NCI-H187 (cell line): ENCODE data around the gene DNAL4.
A peak's percentile ranks its signal among the peaks of the same experiment; 100 is the strongest.

ENCODE experiments used
- DNase-seq, 2 experiments: peaks; one replicate each; lab custom pipeline; 2025; lab: John Stamatoyannopoulos, UW

The DNAL4 gene

DNA sequence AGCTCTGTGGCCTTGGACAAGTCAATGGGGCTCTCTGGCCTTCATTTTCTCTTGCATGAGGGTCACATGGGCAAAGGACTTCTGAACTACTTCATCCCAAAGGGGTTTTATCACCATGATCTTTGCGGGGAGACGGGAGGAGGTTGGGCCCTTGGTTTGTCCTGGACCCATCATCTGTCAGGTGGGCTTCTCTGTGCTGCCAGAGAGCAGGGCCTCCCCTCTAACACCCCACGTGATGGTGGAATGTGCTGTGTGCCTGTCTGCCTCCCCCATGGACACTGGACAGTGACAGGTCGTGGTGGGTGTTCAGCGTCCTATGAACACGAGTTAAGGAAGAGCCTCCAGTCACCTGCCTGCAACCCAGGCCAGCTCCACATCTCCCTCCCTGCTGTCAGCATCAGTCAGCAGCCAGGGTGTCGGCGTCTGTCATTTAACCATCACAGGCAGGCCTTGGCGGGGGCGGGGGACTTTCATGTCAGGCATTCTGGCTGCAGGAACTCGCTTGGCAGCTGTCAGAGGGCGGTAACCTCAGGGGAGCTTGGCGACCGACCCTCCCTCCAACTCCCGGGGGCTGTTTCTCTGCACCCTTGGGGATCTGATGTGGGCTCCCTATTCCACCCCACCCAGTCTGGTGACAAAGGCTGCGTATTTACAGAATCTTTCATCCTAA, 35.5 kb downstream of the DNAL4 start:
- DNase-seq = no peak

DNA sequence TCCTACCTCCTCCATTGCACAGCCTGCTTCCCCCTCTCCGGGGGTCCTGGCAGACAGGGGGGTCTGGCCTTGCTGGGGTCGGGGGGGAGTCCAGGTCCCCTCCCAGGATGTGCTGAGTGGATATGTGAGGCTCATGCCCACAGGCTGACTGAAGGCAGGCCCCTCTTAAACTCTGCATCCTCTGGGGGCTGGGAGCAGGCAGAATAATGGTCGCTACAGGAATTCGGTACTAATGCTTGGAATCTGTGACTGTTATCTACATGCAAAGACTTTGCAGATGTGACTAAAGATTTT, 36.5 kb downstream of the DNAL4 start:
- no peak for DNase-seq

DNA sequence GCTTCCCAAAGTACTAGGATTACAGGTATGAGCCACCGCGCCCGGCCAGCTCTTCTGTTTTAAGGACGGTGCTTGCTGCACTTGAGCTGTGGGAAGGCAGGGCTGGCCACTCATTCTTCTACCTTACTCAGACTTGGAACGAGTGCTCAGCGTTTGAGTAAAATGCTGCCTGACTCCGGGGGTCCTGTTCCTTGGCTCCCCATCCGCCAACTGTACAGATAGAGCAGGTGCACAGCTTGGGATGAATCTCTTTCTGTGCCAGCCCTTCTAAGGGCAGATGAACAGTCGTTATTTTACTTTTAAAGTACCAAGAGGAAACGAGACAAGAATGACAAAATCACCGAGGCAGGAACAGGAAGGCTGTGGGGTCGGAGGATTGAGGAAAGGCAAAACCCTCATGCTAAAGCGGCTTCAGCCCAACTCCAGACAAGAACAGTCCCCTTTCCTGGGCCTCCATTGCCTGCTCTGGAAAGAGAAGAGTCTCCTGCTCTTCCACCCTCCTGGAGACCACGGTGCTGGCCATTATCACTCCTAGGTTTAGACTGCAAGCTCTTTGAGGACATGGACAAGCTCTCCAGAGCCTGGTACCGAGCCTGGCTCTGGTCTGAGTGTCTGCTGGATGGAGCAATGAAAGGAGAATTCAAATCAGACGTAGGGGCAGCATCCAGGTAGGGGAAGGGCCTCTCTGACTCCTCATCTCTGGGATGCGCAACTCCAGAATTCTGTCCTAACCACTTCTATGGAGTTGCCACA, 37.1 kb downstream of the DNAL4 start:
- no peak for DNase-seq

GRCh38 chr22:38755911-38756532, 37.9 kb downstream of the DNAL4 start, which contains the start of gene SUN2:
SUN2 (minus strand) TSS chr22:38755998; CDS start chr22:38752628, 3,370 bp downstream.
- DNase-seq = peak; percentile 40 to 62

GRCh38 chr22:38755155-38755910, 38.6 kb downstream of the DNAL4 start:
- DNase-seq = no peak

GRCh38 chr22:38754751-38755154, 39.2 kb downstream of the DNAL4 start:
- no peak for DNase-seq

DNA sequence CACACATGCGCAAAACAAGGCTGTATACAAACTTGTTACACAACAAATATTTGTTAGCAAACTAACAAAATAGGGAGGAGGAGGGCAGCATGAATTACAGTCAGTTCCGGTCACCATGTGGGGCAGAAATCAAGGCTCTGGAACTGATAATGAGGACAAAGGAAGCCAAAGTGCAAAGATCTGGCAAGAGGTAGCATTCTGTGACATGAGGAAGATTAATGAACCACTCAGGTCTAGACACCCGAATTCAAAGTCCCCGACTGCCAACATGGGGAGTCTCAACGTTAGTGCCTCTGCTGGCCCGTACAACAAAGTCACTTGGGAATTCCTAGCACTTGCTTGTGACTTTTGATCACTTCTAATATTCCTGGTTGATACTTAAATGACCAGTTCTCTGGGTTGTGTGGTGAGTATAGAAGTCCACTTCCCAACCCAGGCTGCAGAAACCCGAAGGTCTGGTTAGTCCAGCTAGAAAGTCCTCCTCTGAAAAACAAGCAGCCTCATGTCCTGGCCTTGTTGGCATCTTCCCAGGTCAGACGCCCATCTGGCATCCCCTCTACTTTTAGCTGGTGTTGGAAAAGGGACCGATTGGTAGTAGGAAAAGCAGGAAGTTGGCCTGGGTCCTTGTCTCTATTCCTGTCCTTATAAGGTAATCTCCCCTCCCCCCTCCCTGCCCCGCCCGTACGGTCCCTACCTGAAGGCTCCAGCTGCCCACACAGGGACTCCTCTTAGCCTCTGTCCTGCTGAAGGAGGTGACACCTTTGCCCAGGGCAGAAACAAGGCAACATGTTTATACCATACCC, 39.8 kb downstream of the DNAL4 start:
- DNase-seq = no peak

DNA sequence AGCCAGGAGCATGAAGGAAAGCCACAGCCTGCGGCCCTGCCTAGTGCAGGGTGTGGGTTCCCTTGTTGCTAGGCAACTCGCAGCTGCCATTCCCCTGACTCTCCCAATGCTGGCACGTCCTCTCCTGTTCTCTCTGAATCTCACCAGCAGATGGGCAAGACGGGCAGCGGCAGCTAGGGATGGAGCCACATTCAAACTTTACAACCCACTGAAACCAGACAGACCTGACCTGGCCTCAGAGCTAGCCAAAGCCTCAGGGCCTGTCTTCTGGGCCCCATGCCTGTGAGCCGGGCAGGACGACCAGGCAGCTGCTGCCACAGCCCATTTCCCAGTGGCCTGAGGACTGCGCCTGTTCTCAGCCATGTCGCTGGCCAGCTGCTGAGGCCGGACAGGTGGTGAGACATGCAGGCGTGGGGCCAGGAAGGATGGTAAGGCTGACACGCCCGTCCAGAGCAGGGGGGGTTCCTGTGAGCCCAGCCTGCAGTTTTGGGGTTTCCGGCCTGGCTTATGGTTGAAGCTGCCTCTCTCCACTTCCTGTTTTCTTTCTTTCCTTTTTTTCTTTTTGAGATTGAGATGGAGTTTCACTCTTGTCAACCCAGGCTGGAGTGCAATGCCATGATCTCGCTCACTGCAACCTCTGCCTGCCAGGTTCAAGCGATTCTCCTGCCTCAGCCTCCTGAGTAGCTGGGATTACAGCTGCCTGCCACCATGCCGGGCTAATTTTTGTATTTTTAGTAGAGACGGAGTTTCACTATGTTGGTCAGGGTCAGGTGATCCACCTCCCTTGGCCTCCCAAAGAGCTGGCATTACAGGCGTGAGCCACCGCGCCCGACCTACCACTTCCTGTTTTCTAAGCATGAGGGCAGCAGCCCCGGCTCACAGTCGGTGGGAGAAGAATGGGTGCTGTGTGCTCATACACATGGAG, 42.3 kb downstream of the DNAL4 start:
- DNase-seq = no peak

GRCh38 chr22:38751066-38751421, 42.9 kb downstream of the DNAL4 start:
- no peak for DNase-seq

GRCh38 chr22:38750638-38751037, 43.3 kb downstream of the DNAL4 start:
- DNase-seq = no peak

DNA sequence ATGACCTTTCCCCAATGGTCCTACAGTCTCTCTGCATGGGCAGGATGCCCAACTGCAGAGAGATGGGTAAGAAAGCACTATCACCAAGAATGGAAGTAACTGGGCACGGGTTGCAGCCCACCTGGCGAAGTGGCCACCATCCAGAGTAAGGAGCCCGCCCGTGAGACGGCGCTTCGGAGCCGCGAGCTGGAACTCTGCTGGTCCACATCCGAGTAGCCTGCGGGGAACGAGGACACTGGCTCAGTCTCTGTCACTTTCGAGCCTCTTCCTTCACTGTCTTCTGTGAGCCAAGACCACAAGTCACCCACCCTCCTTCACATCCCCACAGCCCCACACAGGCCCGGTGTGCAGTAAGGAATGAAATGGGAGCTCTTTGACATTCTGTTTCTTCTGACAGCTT, 43.8 kb downstream of the DNAL4 start:
- no peak for DNase-seq

DNA sequence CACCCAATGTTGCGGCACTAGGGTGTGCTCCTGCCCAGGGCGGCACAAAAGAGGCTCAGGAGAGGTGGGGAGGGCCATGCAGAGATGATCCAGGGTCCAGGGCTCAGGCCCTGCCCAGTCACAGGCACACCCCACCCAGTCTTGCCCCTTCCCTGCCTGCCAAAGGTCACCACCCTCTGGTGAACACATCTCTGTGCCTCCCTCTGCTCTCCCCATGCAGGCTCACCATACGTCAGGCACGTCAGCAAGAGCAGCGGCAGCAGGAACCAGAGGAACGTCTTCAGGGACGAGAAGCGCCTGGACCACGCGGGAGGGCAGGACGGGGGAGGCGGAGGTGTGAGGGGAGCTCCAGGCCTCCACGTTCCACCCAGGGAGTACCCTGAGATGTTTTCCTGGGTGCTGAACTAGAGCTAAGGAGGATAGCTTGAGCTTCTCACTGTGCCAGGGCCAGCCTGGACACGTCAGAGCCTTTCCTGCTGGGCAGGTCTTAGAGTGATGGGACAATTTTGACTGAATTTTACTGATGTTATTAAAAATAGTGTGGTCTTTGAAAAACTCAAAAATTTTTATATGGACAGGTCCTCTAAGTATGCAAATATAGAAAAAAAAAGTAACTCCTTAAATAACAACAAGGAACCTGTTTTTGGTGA, 45.3 kb downstream of the DNAL4 start:
- no peak for DNase-seq

DNA sequence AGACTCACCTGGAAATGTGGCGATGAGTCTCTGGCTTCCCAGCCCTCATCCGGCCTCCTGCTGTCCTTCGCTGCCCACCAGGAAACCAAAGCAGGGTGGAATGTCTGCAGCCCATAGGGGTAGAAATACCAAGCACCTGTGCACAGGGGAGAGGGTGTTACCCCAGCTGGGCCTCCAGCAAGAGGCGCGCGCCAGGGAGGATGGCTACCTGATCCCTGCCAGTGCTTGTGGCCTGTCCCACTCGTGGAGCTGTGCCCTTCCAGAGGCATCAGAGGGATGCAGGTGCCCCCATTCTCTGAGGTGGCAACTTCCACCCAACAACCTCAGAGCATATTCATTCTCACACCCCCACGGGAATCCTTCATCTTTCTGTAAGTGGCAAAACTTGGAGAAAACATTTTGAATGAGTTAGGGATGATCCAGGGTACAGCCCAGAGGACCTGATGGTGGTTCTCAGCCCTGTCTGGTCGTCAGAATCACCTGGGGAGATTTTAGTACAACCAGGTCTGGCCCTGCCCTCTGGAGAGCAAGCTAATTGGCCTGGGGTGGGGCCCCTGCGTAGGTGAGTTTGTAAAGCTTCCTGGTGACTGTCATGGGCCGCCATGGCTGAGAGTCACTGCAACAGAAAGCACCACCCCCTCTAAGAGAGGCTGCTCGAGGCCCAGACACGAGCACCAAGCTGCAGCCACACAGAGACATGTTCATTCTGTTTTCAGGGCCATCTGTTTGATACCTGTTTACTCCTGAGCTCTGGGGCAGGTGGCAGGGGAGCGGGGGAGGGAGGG, 48.1 kb downstream of the DNAL4 start:
- DNase-seq = no peak

GRCh38 chr22:38744981-38745380, 49.0 kb downstream of the DNAL4 start:
- no peak for DNase-seq

GRCh38 chr22:38742176-38742942, 51.6 kb downstream of the DNAL4 start:
- no peak for DNase-seq

GRCh38 chr22:38741576-38741975, 52.4 kb downstream of the DNAL4 start:
- no peak for DNase-seq

GRCh38 chr22:38741166-38741565, 52.8 kb downstream of the DNAL4 start:
- no peak for DNase-seq

DNA sequence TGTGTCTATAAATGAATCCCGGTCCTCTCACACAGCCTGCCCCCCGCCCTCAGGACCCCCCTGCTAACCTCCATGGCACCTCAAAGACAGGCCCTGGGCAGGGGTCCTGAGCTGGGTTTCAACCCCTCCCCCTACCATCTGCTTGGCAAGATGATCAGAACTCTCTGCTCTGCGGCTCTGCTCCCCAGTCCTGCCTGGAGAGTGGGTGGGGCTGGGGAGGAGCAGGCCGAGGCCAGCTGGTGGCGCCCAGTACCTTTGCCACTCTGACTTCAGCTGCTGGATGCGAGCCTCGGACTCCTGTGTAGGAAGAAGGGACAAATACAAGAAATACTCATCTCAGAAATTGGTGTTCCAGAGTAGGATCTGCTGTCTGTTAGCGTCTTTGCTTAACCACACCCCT, 53.2 kb downstream of the DNAL4 start:
- DNase-seq = no peak
